NCI-H2171 treated with DMSO at 0.1 percent for 48 hours (cell line): ENCODE data around the gene FBXW7.

ENCODE experiments used
- DNase-seq: peaks from one replicate; lab custom pipeline; 2025; lab: John Stamatoyannopoulos, UW

Gene FBXW7

GRCh38 chr4:152510349-152511147 lies 25.3 kb downstream of the FBXW7 start:
- no peak for DNase-seq

- no peak for DNase-seq
Observed at GRCh38 chr4:152509595-152510225, 26.2 kb downstream of the FBXW7 start.

GRCh38 chr4:152508818-152509217 lies 27.1 kb downstream of the FBXW7 start:
- no peak for DNase-seq

GRCh38 chr4:152508386-152508785 lies 27.5 kb downstream of the FBXW7 start:
- no peak for DNase-seq

GRCh38 chr4:152503653-152504290 lies 32.1 kb downstream of the FBXW7 start:
- DNase-seq: no peak

GRCh38 chr4:152501846-152502536 lies 33.9 kb downstream of the FBXW7 start:
- no peak for DNase-seq

- DNase-seq: peak; percentile 61
Observed at GRCh38 chr4:152500800-152501434, 35.0 kb downstream of the FBXW7 start.

- no peak for DNase-seq
Observed at GRCh38 chr4:152500275-152500674, 35.6 kb downstream of the FBXW7 start.

GRCh38 chr4:152499344-152499743 lies 36.5 kb downstream of the FBXW7 start:
- no peak for DNase-seq

GRCh38 chr4:152494020-152494419 lies 41.9 kb downstream of the FBXW7 start:
- no peak for DNase-seq

GRCh38 chr4:152488246-152488645 lies 47.6 kb downstream of the FBXW7 start:
- no peak for DNase-seq

GRCh38 chr4:152486429-152487389 lies 49.2 kb downstream of the FBXW7 start:
- no peak for DNase-seq

GRCh38 chr4:152485726-152486276 lies 50.1 kb downstream of the FBXW7 start:
- DNase-seq: no peak

GRCh38 chr4:152482211-152482610 lies 53.7 kb downstream of the FBXW7 start:
- no peak for DNase-seq

- no peak for DNase-seq
Observed at GRCh38 chr4:152480901-152481300, 55.0 kb downstream of the FBXW7 start.

GRCh38 chr4:152480326-152480725 lies 55.6 kb downstream of the FBXW7 start:
- no peak for DNase-seq

GRCh38 chr4:152479428-152480026 lies 56.4 kb downstream of the FBXW7 start:
- DNase-seq: no peak

- DNase-seq: no peak
Observed at GRCh38 chr4:152478461-152479237, 57.2 kb downstream of the FBXW7 start.

- no peak for DNase-seq
Observed at GRCh38 chr4:152476796-152477195, 59.1 kb downstream of the FBXW7 start.
